H1 (cell line): ENCODE data around the gene ARHGEF26. TPM values are rescaled to one million over a fixed set of nuclear protein-coding genes. Genes with fewer than 3 reads are reported as not detected.

ENCODE experiments used
- CTCF ChIA-PET: fragments of 300-600 bp; sonication (Branson Sonifier 250); formaldehyde crosslinking; loops from one replicate; lab custom pipeline; 2021; ENCODE audit not compliant: partially characterized antibody; lab: Charles Lee
- POLR2A ChIA-PET: fragments of 300-600 bp; sonication (Branson Sonifier 250); formaldehyde crosslinking; loops from one replicate; lab custom pipeline; 2021; ENCODE audit warnings: inconsistent platforms; ENCODE audit not compliant: partially characterized antibody; lab: Charles Lee
- DNase-seq, 2 experiments: peaks; one replicate each; pipeline versions ENCODE4 v3.0.0 to v3.0.0-alpha.2; 2010 to 2022; ENCODE audit warnings: low spot score in 2 of 2, low read depth in 1 of 2, mixed read lengths in 1 of 2
- FAIRE-seq: peaks from 2 replicates; lab custom pipeline; 2011; peaks lifted over from hg19 to GRCh38; lab: Jason Lieb, UNC
- H2AFZ ChIP-seq: 2 replicates; pipeline ENCODE4 v1.8.1; 2012; ENCODE audit warnings: low read length, inconsistent platforms
- H2AK5ac ChIP-seq: 2 replicates; pipeline ENCODE4 v1.6.1; 2013; ENCODE audit warnings: low read depth, low read length
- H2BK120ac ChIP-seq: replicated peaks from 2 replicates; pipeline ENCODE3; 2013; ENCODE audit warnings: low read depth, low read length, inconsistent platforms
- H2BK12ac ChIP-seq: 2 replicates; pipeline ENCODE4 v1.6.1; 2013; ENCODE audit warnings: low read depth, low read length
- H2BK15ac ChIP-seq: 2 replicates; pipeline ENCODE4 v1.6.1; 2013; ENCODE audit warnings: low read length
- H2BK20ac ChIP-seq: 2 replicates; pipeline ENCODE4 v1.6.1; 2013; ENCODE audit warnings: low read length
- H2BK5ac ChIP-seq: 2 replicates; pipeline ENCODE4 v1.6.1; 2013; ENCODE audit warnings: low read depth, low read length
- H3K14ac ChIP-seq: 2 replicates; pipeline ENCODE4 v1.6.1; 2013; ENCODE audit warnings: inconsistent platforms; ENCODE audit not compliant: insufficient read length
- H3K18ac ChIP-seq: 2 replicates; pipeline ENCODE4 v1.6.1; 2013; ENCODE audit warnings: low read length; ENCODE audit errors: extremely low read depth
- H3K23ac ChIP-seq: 2 replicates; pipeline ENCODE4 v1.6.1; 2013; ENCODE audit warnings: inconsistent platforms; ENCODE audit not compliant: insufficient read length
- H3K23me2 ChIP-seq: 2 replicates; pipeline ENCODE4 v1.6.1; 2013; ENCODE audit warnings: low read depth, low read length
- H3K27ac ChIP-seq: 2 replicates; pipeline ENCODE4 v1.6.1; 2011; ENCODE audit warnings: low read depth, low read length, inconsistent platforms
- H3K27me3 ChIP-seq, 4 experiments: replicated peaks in 1 of 4; 1 replicate in 1 of 4; 2 replicates in 3 of 4; pipeline versions ENCODE4 v1.6.1 to v1.8.1; 2011 to 2013; ENCODE audit warnings: low read length in 3 of 4, mild to moderate bottlenecking in 3 of 4, inconsistent platforms in 2 of 4, mixed read lengths in 2 of 4, moderate library complexity in 1 of 4; ENCODE audit not compliant: control insufficient read depth in 3 of 4, insufficient read depth in 3 of 4; ENCODE audit errors: extremely low read depth in 1 of 4
- H3K36me3 ChIP-seq, 4 experiments: 2 replicates each; pipeline versions ENCODE4 v1.6.1 to v1.8.1; 2011 to 2013; ENCODE audit warnings: mild to moderate bottlenecking in 4 of 4, low read length in 3 of 4, moderate library complexity in 2 of 4, control low read depth in 1 of 4, inconsistent platforms in 1 of 4; ENCODE audit not compliant: insufficient read depth in 4 of 4, control insufficient read depth in 2 of 4
- H3K4ac ChIP-seq: replicated peaks from 2 replicates; pipeline ENCODE3; 2013; ENCODE audit warnings: low read length, low read depth, mixed read lengths, inconsistent platforms; ENCODE audit not compliant: insufficient read length
- H3K4me1 ChIP-seq, 4 experiments: replicated peaks in 1 of 4; 1 replicate in 1 of 4; 2 replicates in 3 of 4; pipeline versions ENCODE4 v1.6.1 to v1.8.1; 2011 to 2013; ENCODE audit warnings: low read length in 3 of 4, inconsistent platforms in 2 of 4, mixed read lengths in 1 of 4; ENCODE audit not compliant: insufficient read depth in 4 of 4, control insufficient read depth in 3 of 4
- H3K4me2 ChIP-seq, 2 experiments: 2 replicates each; pipeline versions ENCODE4 v1.6.1 to v1.8.1; 2011 to 2013; ENCODE audit warnings: low read depth in 2 of 2, low read length in 2 of 2, control low read depth in 1 of 2, inconsistent platforms in 1 of 2, mild to moderate bottlenecking in 1 of 2; ENCODE audit not compliant: insufficient read depth in 1 of 2
- H3K4me3 ChIP-seq, 4 experiments: fragments of 200-600, 300-600 bp in 1 of 4; sonication (generic), shearing (Covaris generic), sonication (Bioruptor Twin) in 1 of 4; 2 replicates each; pipeline versions ENCODE4 v1.5.1 to v1.8.1; 2011 to 2016; ENCODE audit warnings: low read length in 4 of 4, low read depth in 3 of 4, control low read depth in 2 of 4, inconsistent platforms in 2 of 4, mild to moderate bottlenecking in 2 of 4, mixed read lengths in 1 of 4, moderate library complexity in 1 of 4; ENCODE audit not compliant: insufficient read depth in 2 of 4; ENCODE audit errors: extremely low read depth in 1 of 4
- H3K56ac ChIP-seq: replicated peaks from 2 replicates; pipeline ENCODE3; 2013; ENCODE audit warnings: low read depth, mild to moderate bottlenecking, mixed read lengths, low read length, inconsistent platforms; ENCODE audit not compliant: insufficient read length
- H3K79me1 ChIP-seq: 2 replicates; pipeline ENCODE4 v1.6.1; 2013; ENCODE audit warnings: low read depth, low read length, control low read depth
- H3K79me2 ChIP-seq, 2 experiments: 2 replicates each; pipeline versions ENCODE4 v1.6.1 to v1.8.1; 2012 to 2013; ENCODE audit warnings: low read length in 2 of 2, mild to moderate bottlenecking in 2 of 2, inconsistent platforms in 1 of 2; ENCODE audit not compliant: insufficient read depth in 2 of 2, control insufficient read depth in 1 of 2
- H3K9ac ChIP-seq, 4 experiments: replicated peaks in 1 of 4; 1 replicate in 1 of 4; 2 replicates in 3 of 4; pipeline versions ENCODE4 v1.6.1 to v1.8.1; 2011 to 2013; ENCODE audit warnings: low read depth in 3 of 4, low read length in 3 of 4, control low read depth in 2 of 4, mild to moderate bottlenecking in 2 of 4, moderate library complexity in 2 of 4, inconsistent platforms in 1 of 4; ENCODE audit errors: extremely low read depth in 1 of 4
- H3K9me3 ChIP-seq, 2 experiments: 2 replicates each; pipeline versions ENCODE4 v1.6.1 to v1.8.1; 2012 to 2013; ENCODE audit warnings: mild to moderate bottlenecking in 2 of 2, moderate library complexity in 2 of 2, control low read depth in 1 of 2, inconsistent platforms in 1 of 2, low read depth in 1 of 2, low read length in 1 of 2, mixed read lengths in 1 of 2; ENCODE audit not compliant: insufficient read depth in 2 of 2
- H4K20me1 ChIP-seq, 2 experiments: replicated peaks in 1 of 2; 2 replicates each; pipeline versions ENCODE3 to v1.8.1; 2011 to 2013; ENCODE audit warnings: inconsistent platforms in 2 of 2, low read length in 2 of 2, mild to moderate bottlenecking in 1 of 2; ENCODE audit not compliant: insufficient read depth in 2 of 2, control insufficient read depth in 1 of 2
- H4K5ac ChIP-seq: 2 replicates; pipeline ENCODE4 v1.6.1; 2013; ENCODE audit warnings: low read length, low read depth, mixed read lengths, inconsistent platforms; ENCODE audit not compliant: insufficient read length
- H4K8ac ChIP-seq: 2 replicates; pipeline ENCODE4 v1.8.0; 2013; ENCODE audit warnings: mild to moderate bottlenecking, moderate library complexity, low read length, inconsistent platforms; ENCODE audit not compliant: insufficient read depth; ENCODE audit errors: extremely low read depth
- H4K91ac ChIP-seq: replicated peaks from 2 replicates; pipeline ENCODE3; 2013; ENCODE audit warnings: low read length, mixed read lengths, inconsistent platforms; ENCODE audit not compliant: insufficient read length
- BACH1 ChIP-seq: IDR thresholded peaks from 2 replicates; pipeline ENCODE4 v1.6.1; 2012; ENCODE audit warnings: low read length, improper control_type of control experiment
- BCL11A ChIP-seq, 2 experiments: IDR thresholded peaks; one replicate each; pipeline ENCODE4 v1.6.1; 2011; ENCODE audit warnings: low read depth in 2 of 2, low read length in 2 of 2, mild to moderate bottlenecking in 2 of 2
- BRCA1 ChIP-seq: IDR thresholded peaks from 2 replicates; pipeline ENCODE4 v1.6.1; 2012; ENCODE audit warnings: low read depth, low read length, improper control_type of control experiment
- CBX8 ChIP-seq: fragments of 300-800, 300-1000 bp; sonication (generic); IDR thresholded peaks from 2 replicates; pipeline ENCODE4 v1.7.1; 2016; ENCODE audit warnings: low read depth, low read length, borderline replicate concordance
- GTF2F1 ChIP-seq: IDR thresholded peaks from 2 replicates; pipeline ENCODE4 v1.6.1; 2012; ENCODE audit warnings: low read depth, low read length, improper control_type of control experiment, borderline replicate concordance
- HDAC2 ChIP-seq, 2 experiments: fragments of 300-600 bp in 1 of 2; sonication (generic) in 1 of 2; IDR thresholded peaks; 2 replicates each; pipeline ENCODE4 v1.6.1; 2011 to 2012; ENCODE audit warnings: low read depth in 2 of 2, low read length in 2 of 2, mild to moderate bottlenecking in 2 of 2, moderate library complexity in 2 of 2, borderline replicate concordance in 1 of 2, inconsistent platforms in 1 of 2
- JUND ChIP-seq: IDR thresholded peaks from 2 replicates; pipeline ENCODE4 v1.6.1; 2011; ENCODE audit warnings: mild to moderate bottlenecking, improper control_type of control experiment, low read length
- PHF8 ChIP-seq: fragments of 200-600 bp; sonication (generic); conservative IDR thresholded peaks from 2 replicates; pipeline ENCODE4 v1.7.1; 2012; ENCODE audit warnings: low read depth, mild to moderate bottlenecking, inconsistent platforms, low read length, moderate library complexity
- RAD21 ChIP-seq, 2 experiments: IDR thresholded peaks in 1 of 2; conservative IDR thresholded peaks in 1 of 2; 2 replicates each; pipeline ENCODE4 v1.6.1; 2011; ENCODE audit warnings: low read depth in 2 of 2, low read length in 2 of 2, improper control_type of control experiment in 1 of 2, inconsistent platforms in 1 of 2, mild to moderate bottlenecking in 1 of 2, moderate library complexity in 1 of 2
- SIN3A ChIP-seq, 2 experiments: IDR thresholded peaks in 1 of 2; conservative IDR thresholded peaks in 1 of 2; 2 replicates each; pipeline ENCODE4 v1.6.1; 2011 to 2012; ENCODE audit warnings: low read length in 2 of 2, improper control_type of control experiment in 1 of 2, low read depth in 1 of 2, mild to moderate bottlenecking in 1 of 2
- SRF ChIP-seq: IDR thresholded peaks from 2 replicates; pipeline ENCODE4 v1.6.1; 2011; ENCODE audit warnings: mild to moderate bottlenecking, low read depth, low read length, moderate library complexity
- WGBS, 2 experiments: shearing (Covaris generic) in 1 of 2; methylation state at CpG; one replicate each; pipeline versions ENCODE4 v1.1.6 to v1.1.7; 2013 to 2015; ENCODE audit warnings: low lambda C conversion rate in 2 of 2, mixed read lengths in 2 of 2, inconsistent platforms in 1 of 2, low coverage in 1 of 2, missing lambda C conversion rate in 1 of 2; ENCODE audit not compliant: insufficient replicate concordance in 2 of 2, insufficient coverage in 1 of 2, insufficient read length in 1 of 2; ENCODE audit errors: extremely low coverage in 1 of 2, missing lambda C conversion rate in 1 of 2; 5-methylcytosine and 5-hydroxymethylcytosine counted together
- polyA plus RNA-seq, 7 experiments: library from polyadenylated mRNA; depleted of rRNA in 3 of 7; stranded (reverse) in 5 of 7; unstranded in 2 of 7; fragments of >200 nt in 5 of 7; fragments of 200-250 nt in 2 of 7; gene quantifications; 1 replicate in 5 of 7; 2 replicates in 1 of 7; 4 replicates in 1 of 7; pipeline versions ENCODE4 v1.2.1 to v1.2.3, GENCODE V29; 2011 to 2013; ENCODE audit warnings: missing spikeins in 2 of 7, mixed read lengths in 2 of 7
- total RNA-seq: library from RNA; stranded (reverse); fragmentation: NEBNext Ultra II Directional; extraction: Animal tissue kit (Norgen Biotek cat#: 25700); gene quantifications from 2 replicates; pipeline ENCODE4 v1.2.1, GENCODE V29; 2021
- TF ChIP-seq, protein P1 (sequence below): IDR thresholded peaks from 2 replicates; pipeline ENCODE4 v1.6.1; 2012; ENCODE audit warnings: low read length, inconsistent platforms

ARHGEF26 gene
- total and polyA plus RNA-seq, 2 of the 8 experiments (the other 6 are each of a cell fraction or from before 2014, with no cell fraction given): 3.1 to 15.6 TPM

DNA sequence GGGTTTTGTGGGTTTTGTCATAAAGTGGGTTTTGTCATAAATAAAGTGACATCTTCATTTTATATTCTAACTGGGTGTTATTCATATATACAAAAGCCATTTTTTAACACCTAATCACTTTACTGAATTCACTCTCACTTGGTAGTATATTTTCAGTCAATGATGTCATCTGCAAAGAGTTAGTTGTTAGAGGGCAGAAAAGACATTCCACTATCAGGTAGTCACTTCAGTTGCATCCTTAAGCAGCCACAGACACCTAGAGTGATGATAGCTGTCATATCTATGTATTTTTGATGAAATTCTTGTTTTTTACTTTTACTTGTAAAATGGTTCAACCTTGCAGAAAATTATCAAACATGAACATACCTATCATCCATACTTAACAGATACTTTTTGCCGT, 114.1 kb downstream of the ARHGEF26 start:
- POLR2A ChIA-PET: no interaction called here
- Histone ChIP-seq H3K4ac (no peak overlapping the region), H3K4me1 (no peaks in the 10 kb centered on the region), H4K20me1 (no peaks in the 10 kb centered on the region), H3K27ac (no peak overlapping the region), H2BK5ac (no peak overlapping the region), H3K79me1 (no peaks in the 10 kb centered on the region), H3K9me3 (no peaks in the 10 kb centered on the region), H3K27me3 (no peaks in the 10 kb centered on the region), H2AK5ac (no peak overlapping the region), H3K4me2 (no peak overlapping the region), H3K23me2 (no peaks in the 10 kb centered on the region; the same call in 1 of the 2 replicates), H2BK120ac (no peak overlapping the region), H3K4me3 (no peak overlapping the region), H3K79me2 (no peaks in the 10 kb centered on the region), H3K14ac (no peak overlapping the region), H2BK12ac (no peak overlapping the region), H3K36me3 (no peaks in the 10 kb centered on the region), H2BK20ac (no peak overlapping the region), H4K8ac (no peak overlapping the region), H4K5ac (no peak overlapping the region), H3K23ac (no peak overlapping the region), H2BK15ac (no peak overlapping the region), H2AFZ (no peak overlapping the region), H3K9ac (no peak overlapping the region), H4K91ac (no peak overlapping the region), H3K56ac (no peak overlapping the region), H3K18ac (no peak overlapping the region)
- 94% methylated on average over 1 of the region's 1 CpG; no CpG with 5 or more reads in 1 of the 2 experiments for WGBS, 2 experiments
- FAIRE-seq: no peak
- CTCF ChIA-PET: no interaction called here
- no peak for DNase-seq
- no peak for TF ChIP-seq GTF2F1
- no peak for TF ChIP-seq HDAC2 (IDR thresholded peaks at IDR 0.05; ENCODE audit: borderline replicate concordance in 1 of 2, low read depth in 2 of 2, low read length in 2 of 2)
- TF ChIP-seq BRCA1: no peak
- TF ChIP-seq SRF: no peak
- no peak for TF ChIP-seq JUND
- no peak for TF ChIP-seq CBX8
- TF ChIP-seq SIN3A (conservative IDR thresholded peaks at IDR 0.05 in 1 of 2, IDR thresholded peaks at IDR 0.05 in 1 of 2; ENCODE audit: low read depth in 1 of 2, low read length in 2 of 2): no peak
- no peak for TF ChIP-seq PHF8
- TF ChIP-seq, protein P1, sequence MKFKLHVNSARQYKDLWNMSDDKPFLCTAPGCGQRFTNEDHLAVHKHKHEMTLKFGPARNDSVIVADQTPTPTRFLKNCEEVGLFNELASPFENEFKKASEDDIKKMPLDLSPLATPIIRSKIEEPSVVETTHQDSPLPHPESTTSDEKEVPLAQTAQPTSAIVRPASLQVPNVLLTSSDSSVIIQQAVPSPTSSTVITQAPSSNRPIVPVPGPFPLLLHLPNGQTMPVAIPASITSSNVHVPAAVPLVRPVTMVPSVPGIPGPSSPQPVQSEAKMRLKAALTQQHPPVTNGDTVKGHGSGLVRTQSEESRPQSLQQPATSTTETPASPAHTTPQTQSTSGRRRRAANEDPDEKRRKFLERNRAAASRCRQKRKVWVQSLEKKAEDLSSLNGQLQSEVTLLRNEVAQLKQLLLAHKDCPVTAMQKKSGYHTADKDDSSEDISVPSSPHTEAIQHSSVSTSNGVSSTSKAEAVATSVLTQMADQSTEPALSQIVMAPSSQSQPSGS: no peak
- TF ChIP-seq BCL11A (IDR thresholded peaks at IDR 0.05; ENCODE audit: low read depth in 2 of 2, low read length in 2 of 2): no peak
- TF ChIP-seq BACH1: no peak
- no peak for TF ChIP-seq RAD21 (IDR thresholded peaks at IDR 0.05 in 1 of 2, conservative IDR thresholded peaks at IDR 0.05 in 1 of 2; ENCODE audit: low read depth in 2 of 2, low read length in 2 of 2)
